GM23338 (cell line): ENCODE data around the gene COL15A1. TPM values are rescaled to one million over a fixed set of nuclear protein-coding genes. Genes with fewer than 3 reads are reported as not detected.

Source experiments
- ZNF331 ChIP-seq: fragments of 250-450 bp; sonication (Bioruptor Pico); IDR thresholded peaks from 2 replicates; pipeline ENCODE4 v1.5.0; 2020; ENCODE audit warnings: low read depth, mild to moderate bottlenecking, moderate library complexity
- polyA plus RNA-seq: library from polyadenylated mRNA; unstranded; fragments of >200 nt; fragmentation: Nextera tagmentation; extraction: Ambion mirVana; gene quantifications from 2 replicates; pipeline ENCODE4 v1.2.1, GENCODE V29; 2016
- total RNA-seq: library from RNA; depleted of rRNA; stranded (reverse); fragments of >200 nt; shearing (Covaris generic); gene quantifications from 2 replicates; pipeline ENCODE4 v1.2.3, GENCODE V29; 2014
- TF ChIP-seq, protein P1 (sequence below): fragments of 250-450 bp; sonication (Bioruptor Pico); IDR thresholded peaks from 2 replicates; pipeline ENCODE4 v1.5.0; 2020; ENCODE audit warnings: mild to moderate bottlenecking, moderate library complexity
- TF ChIP-seq, protein P2 (sequence below): IDR thresholded peaks from 2 replicates; pipeline ENCODE4 v1.6.1; 2016; ENCODE audit warnings: antibody characterized with exemption
- TF ChIP-seq, protein P3 (sequence below), 2 experiments: fragments of 200-600 bp in 1 of 2; sonication (generic) in 1 of 2; conservative IDR thresholded peaks; 2 replicates each; pipeline versions ENCODE4 v1.5.1 to v1.6.1; 2016 to 2017; ENCODE audit warnings: antibody characterized with exemption in 2 of 2, low read depth in 2 of 2, mild to moderate bottlenecking in 2 of 2, moderate library complexity in 1 of 2

The COL15A1 gene
- total and polyA plus RNA-seq, 2 experiments from 2014 or later, result 0.17 to 0.18 TPM

DNA sequence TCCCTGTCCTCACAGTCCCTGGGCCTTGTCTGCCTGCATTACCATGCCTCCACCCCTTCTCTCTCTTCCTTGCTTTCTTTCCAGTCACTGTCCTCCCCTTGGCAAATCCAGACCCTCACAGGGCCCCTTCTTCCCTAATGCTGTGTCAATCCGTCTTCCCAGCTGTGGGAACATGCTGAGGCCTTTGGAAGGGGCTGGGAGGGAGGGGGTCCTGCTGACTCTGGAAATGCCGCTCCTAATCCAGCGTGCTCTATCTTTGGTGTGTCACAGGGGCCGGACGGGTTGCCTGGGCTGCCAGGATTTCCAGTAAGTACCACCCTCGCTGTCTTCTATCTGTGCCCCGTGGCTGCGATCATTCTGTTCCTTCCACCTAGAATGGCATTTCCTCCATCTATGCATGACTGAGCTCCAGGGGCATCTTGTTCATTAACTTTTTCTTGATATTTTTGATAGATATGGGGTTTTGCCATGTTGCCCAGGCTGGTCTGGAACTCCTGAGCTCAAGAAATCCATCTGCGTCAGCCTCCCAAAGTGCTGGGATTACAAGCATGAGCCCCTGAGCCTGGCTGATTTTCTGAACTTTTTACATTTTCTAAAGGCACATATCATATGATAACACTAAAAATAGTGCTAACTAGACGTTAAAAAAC, 96.7 kb downstream of the COL15A1 start (continued):
- TF ChIP-seq, protein P1, sequence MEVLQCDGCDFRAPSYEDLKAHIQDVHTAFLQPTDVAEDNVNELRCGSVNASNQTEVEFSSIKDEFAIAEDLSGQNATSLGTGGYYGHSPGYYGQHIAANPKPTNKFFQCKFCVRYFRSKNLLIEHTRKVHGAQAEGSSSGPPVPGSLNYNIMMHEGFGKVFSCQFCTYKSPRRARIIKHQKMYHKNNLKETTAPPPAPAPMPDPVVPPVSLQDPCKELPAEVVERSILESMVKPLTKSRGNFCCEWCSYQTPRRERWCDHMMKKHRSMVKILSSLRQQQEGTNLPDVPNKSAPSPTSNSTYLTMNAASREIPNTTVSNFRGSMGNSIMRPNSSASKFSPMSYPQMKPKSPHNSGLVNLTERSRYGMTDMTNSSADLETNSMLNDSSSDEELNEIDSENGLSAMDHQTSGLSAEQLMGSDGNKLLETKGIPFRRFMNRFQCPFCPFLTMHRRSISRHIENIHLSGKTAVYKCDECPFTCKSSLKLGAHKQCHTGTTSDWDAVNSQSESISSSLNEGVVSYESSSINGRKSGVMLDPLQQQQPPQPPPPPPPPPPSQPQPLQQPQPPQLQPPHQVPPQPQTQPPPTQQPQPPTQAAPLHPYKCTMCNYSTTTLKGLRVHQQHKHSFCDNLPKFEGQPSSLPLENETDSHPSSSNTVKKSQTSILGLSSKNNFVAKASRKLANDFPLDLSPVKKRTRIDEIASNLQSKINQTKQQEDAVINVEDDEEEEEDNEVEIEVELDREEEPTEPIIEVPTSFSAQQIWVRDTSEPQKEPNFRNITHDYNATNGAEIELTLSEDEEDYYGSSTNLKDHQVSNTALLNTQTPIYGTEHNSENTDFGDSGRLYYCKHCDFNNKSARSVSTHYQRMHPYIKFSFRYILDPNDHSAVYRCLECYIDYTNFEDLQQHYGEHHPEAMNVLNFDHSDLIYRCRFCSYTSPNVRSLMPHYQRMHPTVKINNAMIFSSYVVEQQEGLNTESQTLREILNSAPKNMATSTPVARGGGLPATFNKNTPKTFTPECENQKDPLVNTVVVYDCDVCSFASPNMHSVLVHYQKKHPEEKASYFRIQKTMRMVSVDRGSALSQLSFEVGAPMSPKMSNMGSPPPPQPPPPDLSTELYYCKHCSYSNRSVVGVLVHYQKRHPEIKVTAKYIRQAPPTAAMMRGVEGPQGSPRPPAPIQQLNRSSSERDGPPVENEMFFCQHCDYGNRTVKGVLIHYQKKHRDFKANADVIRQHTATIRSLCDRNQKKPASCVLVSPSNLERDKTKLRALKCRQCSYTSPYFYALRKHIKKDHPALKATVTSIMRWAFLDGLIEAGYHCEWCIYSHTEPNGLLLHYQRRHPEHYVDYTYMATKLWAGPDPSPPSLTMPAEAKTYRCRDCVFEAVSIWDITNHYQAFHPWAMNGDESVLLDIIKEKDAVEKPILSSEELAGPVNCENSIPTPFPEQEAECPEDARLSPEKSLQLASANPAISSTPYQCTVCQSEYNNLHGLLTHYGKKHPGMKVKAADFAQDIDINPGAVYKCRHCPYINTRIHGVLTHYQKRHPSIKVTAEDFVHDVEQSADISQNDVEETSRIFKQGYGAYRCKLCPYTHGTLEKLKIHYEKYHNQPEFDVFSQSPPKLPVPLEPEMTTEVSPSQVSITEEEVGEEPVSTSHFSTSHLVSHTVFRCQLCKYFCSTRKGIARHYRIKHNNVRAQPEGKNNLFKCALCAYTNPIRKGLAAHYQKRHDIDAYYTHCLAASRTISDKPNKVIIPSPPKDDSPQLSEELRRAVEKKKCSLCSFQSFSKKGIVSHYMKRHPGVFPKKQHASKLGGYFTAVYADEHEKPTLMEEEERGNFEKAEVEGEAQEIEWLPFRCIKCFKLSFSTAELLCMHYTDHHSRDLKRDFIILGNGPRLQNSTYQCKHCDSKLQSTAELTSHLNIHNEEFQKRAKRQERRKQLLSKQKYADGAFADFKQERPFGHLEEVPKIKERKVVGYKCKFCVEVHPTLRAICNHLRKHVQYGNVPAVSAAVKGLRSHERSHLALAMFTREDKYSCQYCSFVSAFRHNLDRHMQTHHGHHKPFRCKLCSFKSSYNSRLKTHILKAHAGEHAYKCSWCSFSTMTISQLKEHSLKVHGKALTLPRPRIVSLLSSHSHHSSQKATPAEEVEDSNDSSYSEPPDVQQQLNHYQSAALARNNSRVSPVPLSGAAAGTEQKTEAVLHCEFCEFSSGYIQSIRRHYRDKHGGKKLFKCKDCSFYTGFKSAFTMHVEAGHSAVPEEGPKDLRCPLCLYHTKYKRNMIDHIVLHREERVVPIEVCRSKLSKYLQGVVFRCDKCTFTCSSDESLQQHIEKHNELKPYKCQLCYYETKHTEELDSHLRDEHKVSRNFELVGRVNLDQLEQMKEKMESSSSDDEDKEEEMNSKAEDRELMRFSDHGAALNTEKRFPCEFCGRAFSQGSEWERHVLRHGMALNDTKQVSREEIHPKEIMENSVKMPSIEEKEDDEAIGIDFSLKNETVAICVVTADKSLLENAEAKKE (CRISPR knock-in tag), result no peak
- TF ChIP-seq ZNF331 (CRISPR knock-in tag), result no peak
- TF ChIP-seq, protein P2, sequence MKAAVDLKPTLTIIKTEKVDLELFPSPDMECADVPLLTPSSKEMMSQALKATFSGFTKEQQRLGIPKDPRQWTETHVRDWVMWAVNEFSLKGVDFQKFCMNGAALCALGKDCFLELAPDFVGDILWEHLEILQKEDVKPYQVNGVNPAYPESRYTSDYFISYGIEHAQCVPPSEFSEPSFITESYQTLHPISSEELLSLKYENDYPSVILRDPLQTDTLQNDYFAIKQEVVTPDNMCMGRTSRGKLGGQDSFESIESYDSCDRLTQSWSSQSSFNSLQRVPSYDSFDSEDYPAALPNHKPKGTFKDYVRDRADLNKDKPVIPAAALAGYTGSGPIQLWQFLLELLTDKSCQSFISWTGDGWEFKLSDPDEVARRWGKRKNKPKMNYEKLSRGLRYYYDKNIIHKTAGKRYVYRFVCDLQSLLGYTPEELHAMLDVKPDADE, result no peak
- TF ChIP-seq, protein P3, sequence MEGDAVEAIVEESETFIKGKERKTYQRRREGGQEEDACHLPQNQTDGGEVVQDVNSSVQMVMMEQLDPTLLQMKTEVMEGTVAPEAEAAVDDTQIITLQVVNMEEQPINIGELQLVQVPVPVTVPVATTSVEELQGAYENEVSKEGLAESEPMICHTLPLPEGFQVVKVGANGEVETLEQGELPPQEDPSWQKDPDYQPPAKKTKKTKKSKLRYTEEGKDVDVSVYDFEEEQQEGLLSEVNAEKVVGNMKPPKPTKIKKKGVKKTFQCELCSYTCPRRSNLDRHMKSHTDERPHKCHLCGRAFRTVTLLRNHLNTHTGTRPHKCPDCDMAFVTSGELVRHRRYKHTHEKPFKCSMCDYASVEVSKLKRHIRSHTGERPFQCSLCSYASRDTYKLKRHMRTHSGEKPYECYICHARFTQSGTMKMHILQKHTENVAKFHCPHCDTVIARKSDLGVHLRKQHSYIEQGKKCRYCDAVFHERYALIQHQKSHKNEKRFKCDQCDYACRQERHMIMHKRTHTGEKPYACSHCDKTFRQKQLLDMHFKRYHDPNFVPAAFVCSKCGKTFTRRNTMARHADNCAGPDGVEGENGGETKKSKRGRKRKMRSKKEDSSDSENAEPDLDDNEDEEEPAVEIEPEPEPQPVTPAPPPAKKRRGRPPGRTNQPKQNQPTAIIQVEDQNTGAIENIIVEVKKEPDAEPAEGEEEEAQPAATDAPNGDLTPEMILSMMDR (conservative IDR thresholded peaks at IDR 0.05; ENCODE audit: low read depth in 2 of 2), result no peak
